Stimulated activated CD8-positive, alpha-beta memory T cell treated with anti-CD3 and anti-CD28 coated beads, Interleukin-7, amount 100 ng/mL, for 24 hours (primary cell): ENCODE results near the gene YAF2.

Source experiments
- DNase-seq: peaks from one replicate; pipeline ENCODE4 v3.0.0-alpha.2; 2020; ENCODE audit warnings: low read depth

The YAF2 gene

GRCh38 chr12:42143452-42144157 lies 94.4 kb downstream of the YAF2 start:
- no peak for DNase-seq

- no peak for DNase-seq
These were observed 96.0 kb downstream of the YAF2 start for GRCh38 chr12:42141981-42142606.

GRCh38 chr12:42140901-42141300 lies 97.1 kb downstream of the YAF2 start:
- no peak for DNase-seq

GRCh38 chr12:42135259-42135814 lies 102.7 kb downstream of the YAF2 start:
- DNase-seq = no peak

GRCh38 chr12:42130672-42131402 lies 107.2 kb downstream of the YAF2 start:
- DNase-seq = no peak

- no peak for DNase-seq
These were observed 108.3 kb downstream of the YAF2 start for GRCh38 chr12:42129595-42130204.

GRCh38 chr12:42128888-42129287 lies 109.2 kb downstream of the YAF2 start:
- no peak for DNase-seq

GRCh38 chr12:42128327-42128726 lies 109.7 kb downstream of the YAF2 start:
- DNase-seq = no peak

GRCh38 chr12:42126963-42127362 lies 111.1 kb downstream of the YAF2 start:
- DNase-seq = no peak

GRCh38 chr12:42125388-42125767 lies 112.7 kb downstream of the YAF2 start:
- DNase-seq = no peak

- no peak for DNase-seq
These were observed 113.2 kb downstream of the YAF2 start for GRCh38 chr12:42124764-42125387.

GRCh38 chr12:42119085-42119633 lies 118.9 kb downstream of the YAF2 start:
- DNase-seq = no peak

GRCh38 chr12:42118136-42118879 lies 119.7 kb downstream of the YAF2 start:
- no peak for DNase-seq

GRCh38 chr12:42109031-42109430 lies 129.0 kb downstream of the YAF2 start:
- DNase-seq = no peak
